ENCODE data around the gene CSTF3.

The CSTF3 gene

GRCh38 chr11:33135768-33136443, 25.4 kb downstream of the CSTF3 start:
- no peak for DNase-seq (ENCODE audit: low read depth)
- TF ChIP-seq CTCF (IDR thresholded peaks at IDR 0.05; ENCODE audit: low read depth, low read length, missing control alignments), result no peak
- H3K4me3 ChIP-seq (ENCODE audit: low read depth, low read length), result no peak overlapping the region

- no peak overlapping the region for H3K4me3 ChIP-seq (ENCODE audit: low read depth, low read length)
- no peak for TF ChIP-seq CTCF (IDR thresholded peaks at IDR 0.05; ENCODE audit: low read depth, low read length, missing control alignments)
- no peak for DNase-seq (ENCODE audit: low read depth)
Measured at GRCh38 chr11:33135216-33135615, 26.1 kb downstream of the CSTF3 start.

- no peak overlapping the region for H3K4me3 ChIP-seq (ENCODE audit: low read depth, low read length)
- TF ChIP-seq CTCF (IDR thresholded peaks at IDR 0.05; ENCODE audit: low read depth, low read length, missing control alignments), result no peak
- DNase-seq (ENCODE audit: low read depth), result no peak
Measured at GRCh38 chr11:33134276-33134675, 27.0 kb downstream of the CSTF3 start.

- DNase-seq (ENCODE audit: low read depth), result no peak
- no peak for TF ChIP-seq CTCF (IDR thresholded peaks at IDR 0.05; ENCODE audit: low read depth, low read length, missing control alignments)
- no peak overlapping the region for H3K4me3 ChIP-seq (ENCODE audit: low read depth, low read length)
Measured at GRCh38 chr11:33133761-33134160, 27.5 kb downstream of the CSTF3 start.

GRCh38 chr11:33132510-33132909, 28.8 kb downstream of the CSTF3 start:
- no peak for TF ChIP-seq CTCF (IDR thresholded peaks at IDR 0.05; ENCODE audit: low read depth, low read length, missing control alignments)
- DNase-seq (ENCODE audit: low read depth), result no peak
- H3K4me3 ChIP-seq (ENCODE audit: low read depth, low read length), result no peak overlapping the region

GRCh38 chr11:33128739-33129138, 32.5 kb downstream of the CSTF3 start:
- TF ChIP-seq CTCF (IDR thresholded peaks at IDR 0.05; ENCODE audit: low read depth, low read length, missing control alignments), result no peak
- H3K4me3 ChIP-seq (ENCODE audit: low read depth, low read length), result no peak overlapping the region
- DNase-seq (ENCODE audit: low read depth), result no peak

GRCh38 chr11:33125611-33126010, 35.7 kb downstream of the CSTF3 start:
- no peak for DNase-seq (ENCODE audit: low read depth)
- TF ChIP-seq CTCF (IDR thresholded peaks at IDR 0.05; ENCODE audit: low read depth, low read length, missing control alignments), result no peak
- no peak overlapping the region for H3K4me3 ChIP-seq (ENCODE audit: low read depth, low read length)

Measured in GM12864 (cell line).